Dermis microvascular lymphatic vessel endothelial cell (primary cell): Measurements from ENCODE around the gene YIPF1. TPM values are rescaled to one million over a fixed set of nuclear protein-coding genes. Genes with fewer than 3 reads are reported as not detected.

ENCODE experiments used
- DNase-seq, 2 donors: peaks; one replicate each; pipeline versions ENCODE4 v3.0.0 to v3.0.0-alpha.2; 2010; ENCODE audit warnings: low read depth in 2 of 2
- total RNA-seq: library from RNA; depleted of rRNA; stranded (reverse); fragments of >200 nt; gene quantifications from 2 replicates; pipeline ENCODE4 v1.2.1, GENCODE V29; 2014

YIPF1 gene
- total RNA-seq: 11.6 and 15.3 TPM in 2 replicates

DNA sequence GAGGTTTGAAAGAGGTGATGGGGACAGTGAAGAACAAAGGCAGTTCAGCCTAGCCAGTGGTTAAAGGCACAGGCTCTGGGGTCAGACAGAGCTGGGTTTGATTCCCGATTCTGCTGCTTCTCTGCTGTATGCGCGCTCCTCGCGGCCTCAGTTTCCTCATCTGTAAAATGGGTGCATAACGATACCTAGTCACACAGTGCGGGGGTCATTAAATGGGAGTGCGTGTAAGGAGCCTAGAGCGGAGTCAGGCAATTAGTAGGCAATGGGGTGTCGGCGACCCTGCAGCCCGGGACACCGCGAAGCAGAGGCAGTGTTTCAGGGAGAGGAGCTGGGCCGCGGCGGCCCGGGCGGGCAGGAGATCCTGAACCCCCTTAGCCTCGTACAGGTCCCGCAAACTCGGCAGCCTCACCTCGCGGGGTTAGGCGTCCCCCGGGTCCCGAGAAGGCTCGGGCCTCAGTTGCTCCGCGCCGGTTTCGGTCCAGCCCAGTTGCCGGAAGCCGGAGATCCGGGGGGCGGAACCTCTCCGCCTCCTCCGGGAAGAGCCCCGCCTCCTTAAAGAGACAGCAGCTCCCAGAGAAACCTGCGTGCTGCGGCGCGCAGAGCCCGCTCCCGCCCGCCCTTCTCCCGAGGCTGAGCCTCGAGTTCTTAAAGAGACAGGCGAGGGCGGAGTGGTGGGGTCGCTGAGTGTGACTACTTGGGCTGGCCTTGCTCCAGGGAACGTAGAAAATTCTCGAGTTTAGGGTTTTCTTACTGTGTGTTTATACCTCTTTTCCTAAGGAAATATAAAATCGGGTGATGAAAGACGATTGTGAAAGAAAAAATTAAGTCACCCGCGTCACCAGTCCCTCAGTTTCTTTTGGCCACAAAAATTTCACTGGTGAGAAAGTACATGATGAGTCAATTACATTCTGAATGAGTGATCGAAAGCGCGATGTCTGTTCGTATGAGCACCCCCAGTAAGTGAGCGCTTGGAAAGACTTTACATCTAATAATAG is at the start of gene YIPF1:
TSS of gene YIPF1 (minus strand) at position 494 of the 995 bp plus-strand sequence. CDS start 860 bp downstream, outside the sequence.
- peak; percentile 50 to 88 for DNase-seq

DNA sequence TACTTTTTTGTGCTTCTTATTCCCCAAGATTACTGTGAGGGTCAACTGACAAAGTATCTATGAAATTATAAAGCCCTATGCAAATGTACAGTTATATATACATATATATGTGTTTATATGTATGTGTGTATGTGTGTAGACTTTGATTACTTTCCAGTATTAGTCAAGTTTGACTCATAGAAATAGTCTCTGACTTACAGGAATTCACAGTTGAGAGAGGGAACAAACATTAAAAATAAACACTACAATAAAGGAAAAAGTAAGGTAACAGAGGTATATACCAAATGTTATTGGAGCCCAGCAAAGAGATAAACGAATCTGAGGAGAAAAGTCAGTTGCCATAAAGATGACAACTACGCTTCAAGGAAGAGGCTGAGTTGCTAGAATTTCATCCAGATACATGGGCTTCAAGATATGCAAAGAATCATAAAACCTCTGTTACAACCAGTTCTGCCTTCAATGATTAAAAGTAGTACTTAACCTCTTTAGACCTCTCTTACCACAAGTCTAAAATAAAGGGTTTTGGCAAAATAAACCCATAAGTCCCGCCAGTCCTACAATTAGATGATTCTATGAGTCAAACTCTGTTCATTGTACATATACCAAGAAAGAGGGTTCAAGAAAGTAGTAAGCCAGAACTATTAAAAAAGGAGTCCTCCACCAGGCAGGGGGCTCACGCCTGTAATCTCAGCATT is 48.7 kb upstream of the YIPF1 start:
- no peak for DNase-seq

DNA sequence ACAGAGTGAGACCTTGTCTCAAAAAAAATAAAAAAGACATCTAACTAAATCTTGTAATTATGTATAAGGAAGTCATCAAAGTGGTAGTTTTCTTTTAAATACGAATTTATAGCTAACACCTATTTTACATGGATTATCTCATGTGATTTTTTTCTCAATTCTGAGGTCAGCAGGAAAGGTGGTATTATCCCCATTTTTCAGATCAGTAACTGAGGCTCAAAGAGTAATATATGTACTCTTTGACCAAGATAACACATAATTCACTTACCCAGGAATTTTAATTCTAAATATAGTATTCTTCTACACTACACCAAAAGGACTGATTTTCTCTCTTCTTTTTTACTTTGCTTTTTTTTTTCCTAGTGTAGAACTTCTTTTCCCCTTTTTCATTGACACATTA is 46.8 kb upstream of the YIPF1 start:
- DNase-seq: no peak

DNA sequence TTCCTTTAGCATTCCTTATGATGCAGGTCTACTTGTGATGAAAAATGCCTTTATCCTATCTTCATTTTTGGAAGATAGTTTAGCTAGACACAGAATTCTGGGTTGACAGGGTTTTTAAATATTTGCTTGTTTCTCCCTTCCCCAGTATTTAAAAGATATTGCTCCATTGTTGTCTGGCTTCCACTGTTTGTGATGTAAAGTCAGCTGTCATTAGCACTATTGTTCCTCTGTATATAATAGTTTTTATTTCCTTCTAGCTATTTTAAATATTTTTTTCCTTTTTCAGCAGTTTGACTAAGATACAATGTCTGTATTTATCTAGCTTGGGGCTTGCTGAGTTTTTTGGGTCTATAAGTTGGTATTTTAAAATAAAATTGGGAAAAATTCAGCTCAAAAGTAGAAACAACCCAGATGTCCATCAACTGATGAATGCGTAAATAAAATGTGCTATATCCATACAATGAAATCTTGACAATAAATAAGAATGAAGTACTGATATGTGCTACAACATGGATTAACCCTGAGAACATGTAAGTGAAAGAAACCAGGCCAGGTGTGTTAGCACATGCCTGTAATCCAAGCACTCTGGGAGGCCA is 44.7 kb upstream of the YIPF1 start:
- no peak for DNase-seq

DNA sequence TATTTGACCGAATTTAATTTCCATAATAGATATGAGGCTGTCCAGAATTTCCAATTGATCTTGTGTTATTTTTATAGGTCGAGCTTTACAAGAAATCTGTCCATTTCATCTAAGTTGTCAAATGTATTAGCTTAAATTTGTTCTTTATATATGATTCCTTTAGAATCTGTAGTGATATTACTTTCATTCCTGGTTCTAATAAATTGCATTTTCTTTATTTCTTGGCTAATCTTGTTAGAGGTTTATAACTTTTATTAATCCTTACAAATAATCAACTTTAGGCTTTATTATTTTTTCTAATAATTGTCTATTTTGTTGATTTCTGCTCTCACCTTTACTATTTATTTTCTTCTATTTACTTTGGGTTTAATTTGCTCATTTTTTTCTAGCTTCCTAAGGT is 41.9 kb upstream of the YIPF1 start:
- no peak for DNase-seq

DNA sequence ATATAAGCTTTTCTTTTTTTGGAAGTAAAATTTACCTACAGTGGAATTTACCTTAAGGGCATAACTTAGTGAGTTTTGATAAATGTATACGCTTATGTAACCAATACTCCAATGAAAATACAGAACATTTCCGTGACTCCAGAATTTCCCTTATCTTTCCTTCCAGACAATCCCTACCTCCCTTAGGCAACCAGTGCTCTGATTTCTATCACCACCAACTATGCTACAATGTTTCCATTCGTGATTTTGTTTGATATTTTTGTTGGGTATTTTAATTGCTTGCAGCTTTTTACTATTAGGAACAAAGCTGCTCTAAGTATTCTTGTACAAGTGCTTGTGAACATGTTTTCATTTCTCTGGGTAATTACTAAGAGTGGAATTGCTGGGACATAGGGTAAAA is 41.3 kb upstream of the YIPF1 start:
- DNase-seq: no peak

DNA sequence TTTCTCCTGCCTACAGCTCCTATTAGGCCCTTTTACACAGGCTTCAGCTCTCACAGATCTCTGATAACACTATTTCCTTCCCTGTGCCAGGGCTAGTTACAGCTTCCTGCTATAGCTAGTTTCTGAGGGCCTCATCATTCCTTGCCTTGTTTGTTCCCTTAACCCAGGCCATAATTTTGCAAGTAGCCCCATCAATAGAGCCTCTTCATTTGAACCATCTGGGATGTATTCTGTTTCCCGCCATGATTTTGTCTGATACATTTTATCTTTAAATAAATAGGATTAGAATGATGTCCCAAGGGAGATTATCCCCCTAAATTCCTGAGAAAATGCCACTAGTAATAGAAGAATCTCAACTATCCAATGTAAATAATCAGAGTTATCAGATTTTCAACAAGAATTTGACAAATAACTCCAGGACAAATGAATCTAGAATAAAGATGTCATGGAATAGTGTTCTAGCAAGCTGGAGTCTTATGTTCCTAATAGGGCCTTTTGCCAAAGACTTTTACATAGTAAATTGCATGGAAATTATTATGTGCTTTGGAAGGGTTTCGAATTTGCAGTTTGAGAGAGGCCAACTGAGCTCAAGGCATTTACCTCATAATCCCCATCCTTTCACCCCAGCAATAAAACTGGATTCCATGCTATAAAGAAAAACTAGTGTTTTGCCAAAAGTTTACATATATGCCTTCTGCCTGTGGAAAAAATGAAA is 39.8 kb upstream of the YIPF1 start:
- no peak for DNase-seq

DNA sequence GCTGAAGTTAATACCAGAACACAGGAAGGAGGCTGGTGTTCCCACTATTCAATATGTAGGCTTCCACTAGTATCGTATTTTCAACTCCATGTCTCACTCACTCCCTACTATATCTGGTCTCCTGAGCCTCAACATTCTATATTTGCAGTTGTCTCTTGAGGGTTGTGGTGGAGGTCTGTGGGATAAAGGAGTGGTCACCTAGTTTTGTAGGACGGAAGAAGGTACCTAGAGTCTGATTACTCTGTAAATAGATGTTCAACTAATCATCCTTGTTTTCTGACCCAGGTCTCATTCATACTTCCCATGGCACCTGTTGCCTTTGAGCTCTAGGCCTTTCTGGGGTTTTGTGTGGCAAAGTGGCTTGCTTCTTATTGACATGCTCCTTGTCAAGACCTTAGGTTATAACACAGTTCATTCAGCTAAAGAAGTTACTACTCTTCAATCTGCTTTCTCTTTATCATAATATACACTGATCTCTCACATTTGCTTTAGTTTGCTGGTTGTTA is 37.8 kb upstream of the YIPF1 start:
- DNase-seq: no peak

DNA sequence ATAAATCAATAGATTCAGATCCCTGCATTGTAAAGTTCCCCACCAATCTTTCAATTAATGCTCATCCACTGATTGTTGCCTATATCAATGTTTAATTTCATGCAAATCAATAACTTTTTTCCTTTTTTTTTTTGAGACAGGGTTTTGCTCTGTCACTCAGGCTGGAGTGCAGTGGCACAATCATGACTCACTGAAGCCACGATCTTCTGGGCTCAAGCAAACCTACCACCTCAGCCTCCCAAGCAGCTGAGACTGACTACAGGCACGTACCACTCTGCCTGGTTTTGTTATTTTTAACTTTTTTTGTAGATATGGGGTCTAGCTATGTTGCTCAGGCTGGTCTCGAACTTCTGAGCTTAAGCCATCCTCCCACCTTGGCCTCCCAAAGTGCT is 30.1 kb upstream of the YIPF1 start:
- DNase-seq: no peak

DNA sequence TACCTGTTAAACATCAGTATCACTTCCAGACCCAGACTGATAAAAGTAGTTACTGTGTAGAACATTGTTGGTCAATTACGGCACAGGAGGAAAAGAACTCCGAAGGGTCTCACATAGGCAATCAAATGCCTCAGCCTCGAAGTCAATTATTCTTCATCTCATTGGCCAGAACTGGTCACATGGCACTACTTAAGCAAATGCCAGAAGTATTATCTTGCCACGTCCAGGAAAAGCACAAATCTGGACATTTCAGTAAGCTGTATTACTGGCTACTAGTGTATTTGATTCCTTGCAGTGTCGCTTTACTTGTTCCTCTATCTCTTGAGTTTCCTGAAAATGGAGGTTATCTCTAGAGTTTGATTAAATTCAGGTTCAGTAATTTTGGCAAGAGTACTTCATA is 28.7 kb upstream of the YIPF1 start:
- no peak for DNase-seq

DNA sequence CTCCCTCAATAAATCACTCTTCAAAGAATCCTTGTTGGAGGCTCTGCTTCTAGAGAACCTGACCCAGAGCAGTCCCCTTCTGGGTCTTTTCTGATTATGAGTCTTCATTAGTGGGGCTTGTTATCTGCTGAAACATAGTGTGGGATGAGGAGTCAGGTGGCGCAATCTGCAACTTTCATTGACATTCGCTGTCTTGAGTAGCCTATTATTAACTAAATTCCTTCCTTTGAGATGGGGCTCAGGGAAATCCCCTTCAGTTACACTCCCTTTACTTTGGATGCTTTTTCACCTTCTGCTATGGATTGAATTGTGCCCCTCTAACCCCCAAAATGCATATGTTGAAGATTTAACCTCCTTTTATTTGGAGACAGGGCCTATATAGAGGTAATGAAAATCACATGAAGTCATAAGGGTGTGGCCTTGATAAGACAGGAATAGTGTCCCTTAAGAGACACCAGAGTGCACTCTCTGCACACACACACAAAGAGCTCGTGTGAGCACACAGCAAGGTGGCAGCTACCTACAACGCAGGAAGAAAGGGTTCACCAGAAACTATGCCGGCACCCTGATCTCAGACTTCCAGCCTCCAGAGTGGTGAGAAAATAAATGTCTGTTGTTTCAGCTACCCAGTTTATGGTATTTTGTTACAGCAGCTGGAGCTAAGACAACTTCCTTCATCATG is 23.9 kb upstream of the YIPF1 start:
- no peak for DNase-seq

DNA sequence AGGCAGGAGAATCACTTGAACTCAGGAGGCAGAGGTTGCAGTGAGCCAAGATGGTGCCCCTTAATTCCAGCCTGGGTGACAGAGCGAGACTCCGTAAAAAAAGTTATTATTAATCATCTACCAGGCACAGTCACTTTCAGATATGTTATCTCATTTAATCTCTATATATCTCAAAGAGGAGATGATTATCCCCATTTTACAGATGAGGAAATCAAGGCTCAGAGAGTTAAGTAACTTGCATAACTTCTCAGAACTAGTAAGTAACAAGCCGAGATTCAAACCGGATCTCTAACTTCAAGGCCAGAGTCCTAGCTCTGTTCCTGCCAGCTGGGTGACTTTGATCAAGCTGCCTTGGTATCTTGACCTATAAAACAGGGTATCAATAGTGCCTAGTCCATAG is 21.8 kb upstream of the YIPF1 start:
- DNase-seq: no peak

DNA sequence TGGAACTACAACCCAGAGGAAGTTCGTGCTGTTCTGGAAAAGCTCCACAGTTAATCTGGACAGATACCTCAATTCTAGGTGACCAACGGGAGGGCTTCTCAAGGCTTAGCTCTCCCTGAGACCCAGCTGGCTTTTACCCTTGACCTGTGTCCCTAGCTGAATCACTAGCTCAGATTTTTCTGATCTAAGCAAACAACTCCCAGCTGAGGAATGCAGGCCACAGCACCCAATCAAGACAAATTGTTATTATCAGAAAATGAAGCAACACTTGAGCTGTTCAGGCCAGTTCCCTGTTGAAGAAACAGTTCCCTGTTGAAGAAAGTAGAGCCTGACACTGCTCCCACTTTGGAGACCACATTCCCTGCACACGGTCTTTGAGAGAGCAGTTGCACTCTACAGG is 20.3 kb upstream of the YIPF1 start:
- no peak for DNase-seq

DNA sequence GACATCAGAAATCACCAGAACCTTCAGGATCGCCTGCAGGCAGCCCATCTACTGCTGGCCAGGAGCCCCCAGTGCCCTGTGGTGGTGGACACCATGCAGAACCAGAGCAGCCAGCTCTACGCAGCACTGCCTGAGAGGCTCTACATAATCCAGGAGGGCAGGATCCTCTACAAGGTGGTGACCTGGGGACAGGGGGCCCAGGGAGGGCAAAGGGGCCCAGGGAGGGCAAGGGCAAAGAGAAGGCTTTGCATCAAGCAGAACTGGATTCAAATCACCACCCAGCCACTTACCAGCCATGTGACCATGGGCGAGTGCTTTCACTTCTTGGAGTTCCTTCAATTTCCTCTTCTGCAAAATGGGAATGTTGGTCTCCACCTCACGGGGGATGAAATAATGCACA is 16.5 kb upstream of the YIPF1 start:
- no peak for DNase-seq

DNA sequence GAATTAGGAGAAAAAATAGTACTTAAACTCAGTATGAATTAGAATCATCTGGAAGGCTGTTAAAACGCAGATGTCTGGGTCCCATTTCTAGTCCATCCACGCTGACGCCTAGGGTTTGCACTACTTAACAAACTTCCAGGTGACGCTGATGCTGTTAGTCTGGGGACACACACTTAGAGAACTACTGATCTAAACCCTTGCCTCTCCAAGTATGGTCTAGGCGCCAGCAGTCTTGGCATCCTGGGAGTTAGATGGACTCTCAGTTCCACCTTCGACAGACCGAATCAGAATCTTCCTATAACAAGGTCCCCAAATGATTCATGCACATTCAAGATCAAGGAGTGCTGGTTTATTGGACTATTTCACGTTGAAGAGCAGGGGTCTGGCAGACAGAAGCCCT is 15.9 kb upstream of the YIPF1 start:
- DNase-seq: no peak

DNA sequence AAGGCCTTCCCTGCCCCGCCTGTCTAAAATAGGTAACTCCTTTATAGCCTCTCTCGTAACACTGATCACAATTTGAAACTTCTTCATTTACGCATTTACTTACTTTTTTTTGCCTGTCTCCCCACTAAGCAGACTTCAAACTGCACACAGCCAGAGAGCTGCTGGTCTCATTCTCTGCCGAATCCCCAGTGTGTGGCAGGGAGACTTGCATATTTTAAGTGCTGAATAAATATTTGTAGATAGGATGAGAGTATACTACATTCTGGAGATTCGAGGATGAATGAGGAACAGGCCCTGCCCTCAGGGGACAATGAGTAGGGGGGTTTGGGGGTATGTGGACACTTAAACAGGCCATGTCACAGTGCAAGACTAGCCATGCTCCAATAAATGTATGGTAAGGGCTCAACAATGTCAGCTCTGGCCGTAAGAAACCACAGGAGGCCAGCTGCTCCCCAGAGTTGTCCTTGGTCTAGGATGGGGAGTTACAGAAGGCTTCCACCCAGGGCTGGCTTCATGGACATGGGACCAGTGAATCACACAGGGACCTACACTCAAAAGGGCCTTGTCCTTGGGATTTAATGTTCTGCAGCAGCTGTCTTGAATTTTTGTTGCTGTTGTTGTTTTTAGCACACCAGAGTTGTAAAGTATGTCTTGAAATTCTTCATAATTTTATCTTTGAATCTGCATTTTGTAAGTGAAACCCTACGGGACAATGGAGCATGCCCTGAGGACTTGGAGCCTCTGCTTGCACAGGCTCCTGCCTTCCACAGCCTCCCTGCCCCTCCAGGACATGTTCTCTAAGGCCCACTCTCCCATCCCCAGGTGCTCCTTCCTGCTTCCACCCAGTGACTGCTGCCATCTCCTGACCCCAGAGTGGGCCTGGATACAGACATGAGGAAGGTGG is 12.9 kb upstream of the YIPF1 start:
- DNase-seq: no peak

DNA sequence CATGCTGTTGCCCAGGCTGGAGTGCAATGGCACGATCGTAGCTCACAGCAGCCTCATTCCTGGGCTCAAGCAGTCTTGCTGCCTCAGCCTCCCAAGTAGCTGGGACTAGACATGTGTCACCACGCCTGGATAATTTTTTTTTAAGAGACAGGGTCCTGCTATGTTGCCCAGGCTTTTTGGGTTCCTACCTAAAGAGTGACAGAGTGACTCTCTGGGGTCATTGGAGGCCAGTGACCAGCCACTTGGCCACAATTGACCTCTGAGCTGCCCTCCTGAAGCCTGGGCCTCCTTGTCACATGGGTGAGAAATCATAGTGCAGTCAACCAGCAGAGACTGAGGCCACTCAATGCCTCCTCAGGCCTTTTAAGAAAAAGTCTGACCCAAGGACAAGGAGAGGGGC is 10.1 kb upstream of the YIPF1 start:
- no peak for DNase-seq

DNA sequence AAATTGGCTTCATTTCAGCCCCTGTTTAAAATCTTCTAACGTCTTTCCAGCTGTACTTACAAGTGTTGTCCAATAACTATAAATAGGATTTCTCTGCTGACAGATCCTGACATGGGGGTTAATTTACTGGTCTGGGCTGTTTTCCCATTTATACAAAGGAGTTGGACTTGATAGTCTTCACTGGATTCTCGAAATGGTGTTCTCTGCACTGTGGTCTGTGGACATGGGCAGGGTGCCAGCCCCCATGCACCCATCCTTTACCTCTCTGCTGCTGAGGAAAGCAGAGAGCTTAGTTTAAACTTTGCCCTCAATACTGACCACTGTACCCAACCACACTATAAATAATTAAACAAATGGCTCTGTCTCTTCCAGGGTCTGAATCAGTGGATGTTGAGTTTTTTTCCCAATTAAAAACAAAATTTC is 9.6 kb upstream of the YIPF1 start:
- DNase-seq: no peak

DNA sequence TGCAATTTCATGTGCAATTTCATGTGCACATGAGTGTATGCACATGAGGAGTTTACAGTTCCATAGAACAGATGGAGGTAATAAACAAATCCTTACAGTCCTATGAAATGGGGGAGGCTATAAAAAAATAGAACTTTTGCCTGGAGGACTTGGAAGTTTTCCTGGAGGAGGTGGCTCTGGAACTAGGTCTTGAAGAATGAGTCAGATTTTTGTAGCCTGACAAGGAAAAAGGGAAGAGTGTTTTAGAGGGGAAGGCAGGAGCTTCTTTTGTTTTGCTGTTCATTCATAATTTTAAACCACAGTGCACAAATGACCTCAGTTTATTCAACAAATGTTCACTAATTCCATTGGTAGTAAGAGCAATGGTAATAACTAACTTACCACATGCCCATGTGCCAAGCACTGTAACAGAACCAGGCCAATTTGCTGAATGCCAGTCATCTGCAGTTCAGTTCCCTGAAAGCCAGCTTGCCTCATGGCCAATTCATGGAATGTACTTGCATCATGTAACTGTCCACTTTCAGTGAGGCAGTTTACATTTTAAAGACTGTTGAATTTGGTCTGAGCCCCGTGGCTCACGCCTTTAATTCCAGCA is 7.1 kb upstream of the YIPF1 start:
- DNase-seq: no peak
